SIG-M5 treated with dmso at 0.1 percent for 504 hours (cell line): Measurements from ENCODE around the gene OR52I2.
A peak's percentile ranks its signal among the peaks of the same experiment; 100 is the strongest.

Experiments used
- DNase-seq: peaks from one replicate; lab custom pipeline; 2025; ENCODE audit not compliant: unreplicated experiment; lab: John Stamatoyannopoulos, UW

Gene OR52I2

GRCh38 chr11:4581443-4581842, at the start of gene OR52I2:
TSS of gene OR52I2 (plus strand) at chr11:4581743.
- no peak for DNase-seq

- DNase-seq, result peak; percentile 25
These were observed 41.8 kb upstream of the OR52I2 start for GRCh38 chr11:4539603-4540219.

- DNase-seq, result no peak
These were observed 40.5 kb upstream of the OR52I2 start for GRCh38 chr11:4541071-4541470.

- no peak for DNase-seq
These were observed 38.0 kb upstream of the OR52I2 start for GRCh38 chr11:4543561-4543960.

GRCh38 chr11:4544891-4545290, 36.7 kb upstream of the OR52I2 start, which contains the start of gene OR52M1:
TSS of gene OR52M1 (plus strand) at chr11:4545191. CDS start at chr11:4545191, 0 bp downstream.
- no peak for DNase-seq

GRCh38 chr11:4546878-4547277, 34.7 kb upstream of the OR52I2 start:
- DNase-seq, result no peak

GRCh38 chr11:4547416-4547815, 34.1 kb upstream of the OR52I2 start:
- no peak for DNase-seq

- DNase-seq, result peak; percentile 5
These were observed 30.1 kb upstream of the OR52I2 start for GRCh38 chr11:4551346-4551979.

GRCh38 chr11:4559527-4560440, 21.8 kb upstream of the OR52I2 start:
- no peak for DNase-seq

- DNase-seq, result no peak
These were observed 21.1 kb upstream of the OR52I2 start for GRCh38 chr11:4560467-4560866.

- DNase-seq, result no peak
These were observed 16.2 kb upstream of the OR52I2 start for GRCh38 chr11:4565371-4565770.

GRCh38 chr11:4569075-4569474, 12.5 kb upstream of the OR52I2 start:
- DNase-seq, result no peak

- DNase-seq, result no peak
These were observed 4.7 kb upstream of the OR52I2 start for GRCh38 chr11:4576880-4577279.

GRCh38 chr11:4577761-4578160, 3.8 kb upstream of the OR52I2 start:
- no peak for DNase-seq

- DNase-seq, result no peak
These were observed 2.9 kb upstream of the OR52I2 start for GRCh38 chr11:4578624-4579023.

- no peak for DNase-seq
These were observed 1.4 kb upstream of the OR52I2 start for GRCh38 chr11:4580124-4580523.

- DNase-seq, result no peak
These were observed 7.5 kb downstream of the OR52I2 start for GRCh38 chr11:4589017-4589416.

- DNase-seq, result no peak
These were observed 12.2 kb downstream of the OR52I2 start, which contains the start of gene OR52I1 for GRCh38 chr11:4593739-4594138. TSS of gene OR52I1 (plus strand) at chr11:4594039. CDS start at chr11:4594039, 0 bp downstream.

- DNase-seq, result no peak
These were observed 23.5 kb downstream of the OR52I2 start for GRCh38 chr11:4605057-4605456.

GRCh38 chr11:4606231-4607015, 24.9 kb downstream of the OR52I2 start:
- no peak for DNase-seq

- no peak for DNase-seq
These were observed 25.6 kb downstream of the OR52I2 start for GRCh38 chr11:4607096-4607495.
